DND-41 (cell line): Measurements from ENCODE around the gene SLC2A13.

Experiments used
- ATAC-seq: fragments of 200-7000 bp; cut with Tn5 transposase; 3 replicates; pipeline ENCODE4 v1.9.1; 2021; ENCODE audit warnings: low read depth; ENCODE audit not compliant: insufficient read depth
- DNase-seq: peaks from one replicate; pipeline ENCODE4 v3.0.0-alpha.2; 2020
- H2AFZ ChIP-seq: 2 replicates; pipeline ENCODE4 v1.6.0; 2012; ENCODE audit warnings: low read depth, low read length
- H3K27ac ChIP-seq: 2 replicates; pipeline ENCODE4 v1.5.1; 2012; ENCODE audit warnings: low read length, inconsistent platforms
- H3K27me3 ChIP-seq: fragments of 200-600 bp; sonication (generic); 2 replicates; pipeline ENCODE4 v1.6.0; 2012; ENCODE audit warnings: low read length, mild to moderate bottlenecking, inconsistent platforms; ENCODE audit not compliant: insufficient read depth, poor library complexity
- H3K36me3 ChIP-seq: 2 replicates; pipeline ENCODE4 v1.5.1; 2012; ENCODE audit warnings: low read length, inconsistent platforms; ENCODE audit not compliant: insufficient read depth
- H3K4me1 ChIP-seq: 2 replicates; pipeline ENCODE4 v1.5.1; 2012; ENCODE audit warnings: mild to moderate bottlenecking, low read length; ENCODE audit not compliant: insufficient read depth
- H3K4me2 ChIP-seq: 2 replicates; pipeline ENCODE4 v1.6.0; 2012; ENCODE audit warnings: mild to moderate bottlenecking, moderate library complexity, low read length, inconsistent platforms; ENCODE audit not compliant: insufficient read depth
- H3K4me3 ChIP-seq, 2 experiments: fragments of 200-600 bp in 1 of 2; shearing (Covaris generic) in 1 of 2; 2 replicates each; pipeline ENCODE4 v1.5.1; 2012 to 2016; ENCODE audit warnings: inconsistent platforms in 2 of 2, low read length in 2 of 2, mild to moderate bottlenecking in 2 of 2, low read depth in 1 of 2, moderate library complexity in 1 of 2
- H3K79me2 ChIP-seq: 2 replicates; pipeline ENCODE4 v1.6.0; 2012; ENCODE audit warnings: low read length, inconsistent platforms; ENCODE audit not compliant: insufficient read depth
- H3K9ac ChIP-seq: 2 replicates; pipeline ENCODE4 v1.6.0; 2012; ENCODE audit warnings: low read depth, mild to moderate bottlenecking, inconsistent platforms, low read length, moderate library complexity
- H3K9me3 ChIP-seq: 2 replicates; pipeline ENCODE4 v1.5.1; 2012; ENCODE audit warnings: low read length, moderate library complexity, mild to moderate bottlenecking, inconsistent platforms; ENCODE audit not compliant: insufficient read depth, severe bottlenecking
- H4K20me1 ChIP-seq: 2 replicates; pipeline ENCODE4 v1.6.0; 2012; ENCODE audit warnings: low read length; ENCODE audit not compliant: insufficient read depth
- CTCF ChIP-seq: IDR thresholded peaks from 2 replicates; pipeline ENCODE4 v1.5.1; 2012; ENCODE audit warnings: borderline replicate concordance, low read length, moderate library complexity, mild to moderate bottlenecking; ENCODE audit not compliant: poor library complexity, severe bottlenecking; ENCODE audit errors: extremely low read depth
- EZH2 ChIP-seq: IDR thresholded peaks from 3 replicates; pipeline ENCODE4 v1.6.1; 2012; ENCODE audit warnings: borderline replicate concordance, low read depth, mild to moderate bottlenecking, moderate library complexity, low read length, inconsistent platforms; ENCODE audit not compliant: severe bottlenecking

SLC2A13 gene

GRCh38 chr12:39966256-39966655 is 139.6 kb downstream of the SLC2A13 start:
- TF ChIP-seq EZH2 (no peak), CTCF (no peak)
- H3K27me3 ChIP-seq, result no peaks in the 10 kb centered on the region
- ATAC-seq, result no peak
- H3K36me3 ChIP-seq, result no peaks in the 10 kb centered on the region
- no peak overlapping the region for H3K9ac ChIP-seq
- no peak for DNase-seq
- H3K27ac ChIP-seq, result no peak overlapping the region
- H3K9me3 ChIP-seq, result no peaks in the 10 kb centered on the region
- H3K79me2 ChIP-seq, result no peaks in the 10 kb centered on the region
- no peak overlapping the region for H3K4me2 ChIP-seq
- no peak overlapping the region for H3K4me3 ChIP-seq
- no peaks in the 10 kb centered on the region for H3K4me1 ChIP-seq
- no peak overlapping the region for H2AFZ ChIP-seq
- no peaks in the 10 kb centered on the region for H4K20me1 ChIP-seq

GRCh38 chr12:39959467-39959866 is 146.4 kb downstream of the SLC2A13 start:
- ATAC-seq (no peak), DNase-seq (no peak)
- H2AFZ ChIP-seq, result no peak overlapping the region
- no peak overlapping the region for H3K4me2 ChIP-seq
- no peak overlapping the region for H3K27ac ChIP-seq
- no peak overlapping the region for H3K9ac ChIP-seq
- H4K20me1 ChIP-seq, result no peaks in the 10 kb centered on the region
- no peaks in the 10 kb centered on the region for H3K4me1 ChIP-seq
- H3K79me2 ChIP-seq, result no peaks in the 10 kb centered on the region
- TF ChIP-seq EZH2 (no peak), CTCF (no peak)
- H3K4me3 ChIP-seq, result no peak overlapping the region
- no peaks in the 10 kb centered on the region for H3K27me3 ChIP-seq
- H3K36me3 ChIP-seq, result no peaks in the 10 kb centered on the region
- H3K9me3 ChIP-seq, result no peaks in the 10 kb centered on the region

- Histone ChIP-seq H3K9me3 (no peaks in the 10 kb centered on the region), H3K27me3 (no peaks in the 10 kb centered on the region), H4K20me1 (no peaks in the 10 kb centered on the region), H3K4me1 (no peaks in the 10 kb centered on the region), H3K4me2 (no peak overlapping the region), H3K36me3 (no peaks in the 10 kb centered on the region), H3K9ac (no peak overlapping the region), H3K79me2 (no peaks in the 10 kb centered on the region), H2AFZ (no peak overlapping the region), H3K27ac (no peak overlapping the region), H3K4me3 (no peak overlapping the region)
- TF ChIP-seq CTCF (no peak), EZH2 (no peak)
- ATAC-seq (no peak), DNase-seq (no peak)
Observed at GRCh38 chr12:39959031-39959430, 146.8 kb downstream of the SLC2A13 start.

GRCh38 chr12:39958377-39958776 is 147.5 kb downstream of the SLC2A13 start:
- no peaks in the 10 kb centered on the region for H3K36me3 ChIP-seq
- H3K4me2 ChIP-seq, result no peak overlapping the region
- ATAC-seq (no peak), DNase-seq (no peak)
- TF ChIP-seq EZH2 (no peak), CTCF (no peak)
- no peak overlapping the region for H2AFZ ChIP-seq
- no peak overlapping the region for H3K4me3 ChIP-seq
- no peaks in the 10 kb centered on the region for H3K79me2 ChIP-seq
- H3K4me1 ChIP-seq, result no peaks in the 10 kb centered on the region
- H3K27ac ChIP-seq, result no peak overlapping the region
- H3K27me3 ChIP-seq, result no peaks in the 10 kb centered on the region
- no peaks in the 10 kb centered on the region for H4K20me1 ChIP-seq
- no peak overlapping the region for H3K9ac ChIP-seq
- H3K9me3 ChIP-seq, result no peaks in the 10 kb centered on the region
